GM19043 (cell line): ENCODE measurements around the gene PPFIA1.
"Not testable (repeated sequence)": the region's sequence is repeated elsewhere in the genome, so short reads cannot be mapped to it uniquely, and the experiment has no call there.

Experiments used
- ATAC-seq: cut with Tn5 transposase; IDR thresholded peaks from one replicate; pipeline ENCODE4 v1.9.1; 2021; ENCODE audit warnings: low read depth; ENCODE audit not compliant: unreplicated experiment

The PPFIA1 gene

GRCh38 chr11:70292863-70293262 is 22.4 kb downstream of the PPFIA1 start:
- no peak for ATAC-seq

- ATAC-seq = not testable (repeated sequence)
Measured at GRCh38 chr11:70295166-70295565, 24.7 kb downstream of the PPFIA1 start.

- no peak for ATAC-seq
Measured at GRCh38 chr11:70296681-70297080, 26.2 kb downstream of the PPFIA1 start.

GRCh38 chr11:70297341-70297740 is 26.9 kb downstream of the PPFIA1 start:
- ATAC-seq = no peak

- ATAC-seq = no peak
Measured at GRCh38 chr11:70298243-70298915, 27.9 kb downstream of the PPFIA1 start.

- no peak for ATAC-seq
Measured at GRCh38 chr11:70299636-70300035, 29.1 kb downstream of the PPFIA1 start.

GRCh38 chr11:70301191-70301590 is 30.7 kb downstream of the PPFIA1 start:
- ATAC-seq = no peak

- ATAC-seq = no peak
Measured at GRCh38 chr11:70301721-70302418, 31.4 kb downstream of the PPFIA1 start.

GRCh38 chr11:70302419-70302752 is 31.9 kb downstream of the PPFIA1 start:
- ATAC-seq = no peak

GRCh38 chr11:70303070-70303469 is 32.6 kb downstream of the PPFIA1 start:
- ATAC-seq = no peak

- ATAC-seq = no peak
Measured at GRCh38 chr11:70304208-70304603, 33.7 kb downstream of the PPFIA1 start.

- ATAC-seq = no peak
Measured at GRCh38 chr11:70305501-70305900, 35.0 kb downstream of the PPFIA1 start.

GRCh38 chr11:70306586-70307033 is 36.1 kb downstream of the PPFIA1 start:
- no peak for ATAC-seq

GRCh38 chr11:70307176-70307575 is 36.7 kb downstream of the PPFIA1 start:
- no peak for ATAC-seq

- ATAC-seq = no peak
Measured at GRCh38 chr11:70311616-70312015, 41.1 kb downstream of the PPFIA1 start.

- no peak for ATAC-seq
Measured at GRCh38 chr11:70312401-70313357, 42.2 kb downstream of the PPFIA1 start.

- ATAC-seq = no peak
Measured at GRCh38 chr11:70313945-70314344, 43.5 kb downstream of the PPFIA1 start.

- no peak for ATAC-seq
Measured at GRCh38 chr11:70314730-70315129, 44.2 kb downstream of the PPFIA1 start.

GRCh38 chr11:70315716-70316115 is 45.2 kb downstream of the PPFIA1 start:
- ATAC-seq = no peak

GRCh38 chr11:70317581-70318305 is 47.3 kb downstream of the PPFIA1 start:
- no peak for ATAC-seq
